ENCODE measurements around the gene ABLIM1.

The ABLIM1 gene

GRCh38 chr10:114471906-114472876 lies 185.9 kb downstream of the ABLIM1 start:
- no peak for DNase-seq
- intact Hi-C loops (cut with DNase I): no loop called here

- peak; percentile 51 to 88 (median 71) for DNase-seq
- intact Hi-C loops (cut with DNase I): no loop called here
These were observed 186.8 kb downstream of the ABLIM1 start for GRCh38 chr10:114470956-114471905.

- intact Hi-C loops (cut with DNase I): no loop called here
- DNase-seq: no peak
These were observed 187.7 kb downstream of the ABLIM1 start for GRCh38 chr10:114470361-114470760.

- DNase-seq: peak in 31 of 42 donors; percentile 3 to 60 (median 30)
- intact Hi-C loops (cut with DNase I): no loop called here
These were observed 199.1 kb downstream of the ABLIM1 start for GRCh38 chr10:114458955-114459354.

- intact Hi-C loops (cut with DNase I): no loop called here
These were observed 199.7 kb downstream of the ABLIM1 start for GRCh38 chr10:114458216-114458920.

GRCh38 chr10:114453576-114453975 lies 204.5 kb downstream of the ABLIM1 start:
- intact Hi-C loops (cut with DNase I): no loop called here
- no peak for DNase-seq

More at GRCh38 chr10:114458216-114458920, 199.7 kb downstream of the ABLIM1 start:
- peak in 1 of 42 donors; percentile 40 for DNase-seq

DNA sequence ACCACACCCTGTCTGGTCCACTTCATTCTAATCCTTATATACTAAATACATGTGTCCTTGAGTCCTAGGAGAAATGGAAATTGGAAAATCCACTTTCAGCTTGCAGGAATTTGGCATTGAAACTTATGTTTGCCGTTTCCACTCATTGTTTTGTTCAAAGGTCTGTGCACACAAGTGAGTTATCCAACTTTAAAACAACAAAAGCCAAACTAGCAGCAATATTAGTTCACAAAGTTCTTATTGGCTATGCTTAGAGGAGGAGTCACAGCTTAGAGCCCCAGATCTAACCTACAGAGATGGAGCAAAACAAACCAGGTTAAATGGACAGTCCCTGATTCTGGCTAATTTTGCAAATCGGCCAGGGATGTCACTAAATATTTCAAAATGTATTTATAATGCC lies 209.2 kb downstream of the ABLIM1 start:
- intact Hi-C loops (cut with DNase I): no loop called here
- DNase-seq: no peak

DNA sequence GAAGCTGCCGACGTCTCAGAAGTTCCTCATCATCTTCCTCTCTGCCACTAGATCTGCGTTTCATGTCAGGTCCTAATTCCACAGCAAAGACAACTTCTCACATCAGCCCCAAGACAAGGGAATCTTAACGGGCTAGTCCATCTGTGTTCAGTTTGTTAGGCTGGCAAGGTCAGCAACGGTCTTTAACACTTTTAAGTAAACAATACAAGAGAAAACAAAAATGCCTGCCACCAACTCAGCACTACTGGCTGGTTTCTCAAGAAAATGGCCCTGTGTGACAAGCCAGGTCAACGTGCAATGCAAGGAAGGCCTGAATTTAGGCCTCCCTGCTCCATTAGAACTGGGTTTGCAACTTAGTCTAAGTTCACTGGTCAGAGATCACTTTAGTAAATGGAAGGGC lies 212.7 kb downstream of the ABLIM1 start:
- intact Hi-C loops (cut with DNase I): no loop called here
- no peak for DNase-seq

- intact Hi-C loops (cut with DNase I): no loop called here
These were observed 213.3 kb downstream of the ABLIM1 start for GRCh38 chr10:114444819-114445218.

DNA sequence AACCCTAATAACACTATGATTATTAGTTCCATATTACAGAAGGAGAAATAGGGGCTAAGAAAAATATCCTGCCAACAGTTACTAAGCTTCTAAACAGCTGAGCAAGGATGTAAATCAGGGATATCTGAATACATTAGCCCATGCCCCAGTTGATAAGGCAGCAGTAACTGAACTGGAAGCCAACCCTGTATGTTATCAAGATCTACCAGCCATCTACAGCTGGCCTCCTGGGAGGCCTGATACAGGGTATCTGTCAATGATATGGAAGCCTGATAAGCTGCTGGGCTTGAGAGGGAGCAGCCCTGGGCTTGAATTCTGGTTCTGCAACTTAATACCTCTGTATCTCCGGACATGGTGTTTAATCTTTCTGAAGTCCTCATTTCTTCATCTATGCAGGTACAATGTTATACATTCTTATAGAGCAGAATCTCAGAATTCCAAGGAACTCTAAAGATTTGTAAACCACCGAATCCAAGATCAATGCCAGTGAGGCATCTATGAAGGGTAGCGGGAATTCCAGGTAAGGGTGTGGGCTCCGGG lies 215.9 kb downstream of the ABLIM1 start:
- no peak for DNase-seq
- intact Hi-C loops (cut with DNase I): no loop called here

More at GRCh38 chr10:114444819-114445218, 213.3 kb downstream of the ABLIM1 start:
- DNase-seq: no peak

DNA sequence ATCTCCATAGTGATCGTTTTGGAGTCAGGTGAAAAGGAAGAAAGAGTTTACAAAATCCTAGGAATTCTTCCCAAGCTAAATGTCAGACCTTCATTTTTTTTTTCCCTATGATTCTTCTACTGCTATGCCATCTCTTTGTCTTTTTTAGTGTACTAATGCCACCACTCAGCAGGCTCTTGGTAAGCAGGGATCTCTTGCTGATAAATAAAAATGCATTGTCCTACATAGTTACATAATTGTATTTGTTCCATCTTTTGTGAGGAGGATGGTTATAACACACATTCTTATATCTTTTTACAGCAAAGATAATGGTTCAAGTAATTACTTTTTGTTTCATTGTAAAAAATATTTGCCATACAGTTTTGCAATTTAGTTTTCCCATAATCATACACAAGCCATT lies 217.0 kb downstream of the ABLIM1 start:
- no peak for DNase-seq
- intact Hi-C loops (cut with DNase I): no loop called here

- no peak for DNase-seq
- intact Hi-C loops (cut with DNase I): no loop called here
These were observed 220.4 kb downstream of the ABLIM1 start for GRCh38 chr10:114437473-114438292.

DNA sequence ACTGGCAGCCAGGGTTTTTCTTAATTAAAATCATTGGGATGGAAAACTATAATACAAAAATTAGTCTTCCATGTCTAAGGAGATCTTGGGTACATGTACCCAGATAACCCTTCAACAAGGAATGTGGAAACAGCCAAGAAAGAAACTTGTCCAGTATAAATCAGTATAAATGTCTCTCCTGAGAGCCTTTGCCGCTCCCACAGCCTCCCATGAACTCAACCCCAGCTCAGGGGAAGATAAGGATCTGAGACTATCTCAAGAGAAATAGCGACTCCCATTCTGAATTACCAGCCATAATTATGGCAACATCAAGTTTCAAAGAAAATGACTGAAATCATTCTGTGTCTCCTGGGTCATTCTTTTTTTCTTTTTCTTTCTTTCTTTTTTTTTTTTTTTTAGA lies 221.1 kb downstream of the ABLIM1 start:
- DNase-seq: no peak
- intact Hi-C loops (cut with DNase I): no loop called here

DNA sequence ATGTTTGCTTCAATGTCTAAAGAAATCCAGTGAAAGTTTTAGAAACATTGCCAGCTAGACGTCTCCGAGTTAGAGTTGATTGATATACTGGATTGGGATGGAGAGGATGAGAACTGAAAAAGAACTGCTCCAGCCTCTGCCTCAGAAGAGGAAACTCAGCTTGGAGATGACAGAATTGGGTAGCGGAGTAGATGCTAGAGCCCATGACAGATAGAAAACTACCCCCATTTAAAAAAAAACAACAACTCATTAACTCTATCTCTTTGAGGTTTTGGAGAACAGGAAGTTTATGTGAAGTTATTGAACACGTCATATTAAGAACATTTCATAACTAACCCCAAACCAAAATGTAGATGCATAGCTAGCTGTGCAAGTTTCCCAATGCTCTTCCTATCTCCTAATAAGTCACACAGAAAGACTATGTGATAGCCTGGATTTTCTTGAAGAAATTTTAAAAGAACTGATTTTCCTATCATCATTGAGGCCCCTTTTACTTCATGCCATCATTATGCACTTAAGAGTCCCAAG lies 225.4 kb downstream of the ABLIM1 start:
- intact Hi-C loops (cut with DNase I): no loop called here
- no peak for DNase-seq

DNA sequence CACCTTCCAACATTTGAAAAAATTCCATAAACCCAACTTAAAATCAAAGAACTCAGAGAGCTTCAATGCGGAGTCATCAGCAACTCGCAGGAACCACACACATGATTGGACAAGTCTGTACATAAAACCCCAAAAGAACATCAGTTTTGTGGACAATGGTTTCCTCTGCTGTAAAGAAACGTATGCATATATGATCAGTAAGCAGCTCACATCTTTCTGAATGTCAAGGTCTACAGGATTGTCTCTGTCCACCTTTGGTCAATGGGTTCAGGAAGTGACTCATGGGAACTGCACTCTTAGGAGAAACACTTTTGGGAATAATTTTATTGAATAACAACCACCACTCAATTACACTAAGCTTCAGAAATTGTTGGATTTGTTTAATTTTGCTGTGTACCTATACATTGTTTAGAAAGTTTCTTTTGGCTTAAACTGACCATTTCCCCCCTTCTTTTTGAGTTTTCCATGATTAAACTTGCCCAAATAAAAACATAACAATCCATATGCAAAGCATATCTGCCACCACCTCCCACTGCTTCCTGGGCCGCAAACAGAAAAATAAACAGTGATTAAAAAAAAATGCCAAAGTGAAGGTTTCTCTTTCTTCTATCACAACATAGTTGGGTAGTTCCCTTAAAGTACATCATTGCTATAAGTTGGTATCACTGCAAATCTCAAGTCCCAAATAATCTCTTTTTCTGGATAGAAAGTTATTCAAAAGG lies 226.5 kb downstream of the ABLIM1 start:
- intact Hi-C loops (cut with DNase I): no loop called here
- no peak for DNase-seq

DNA sequence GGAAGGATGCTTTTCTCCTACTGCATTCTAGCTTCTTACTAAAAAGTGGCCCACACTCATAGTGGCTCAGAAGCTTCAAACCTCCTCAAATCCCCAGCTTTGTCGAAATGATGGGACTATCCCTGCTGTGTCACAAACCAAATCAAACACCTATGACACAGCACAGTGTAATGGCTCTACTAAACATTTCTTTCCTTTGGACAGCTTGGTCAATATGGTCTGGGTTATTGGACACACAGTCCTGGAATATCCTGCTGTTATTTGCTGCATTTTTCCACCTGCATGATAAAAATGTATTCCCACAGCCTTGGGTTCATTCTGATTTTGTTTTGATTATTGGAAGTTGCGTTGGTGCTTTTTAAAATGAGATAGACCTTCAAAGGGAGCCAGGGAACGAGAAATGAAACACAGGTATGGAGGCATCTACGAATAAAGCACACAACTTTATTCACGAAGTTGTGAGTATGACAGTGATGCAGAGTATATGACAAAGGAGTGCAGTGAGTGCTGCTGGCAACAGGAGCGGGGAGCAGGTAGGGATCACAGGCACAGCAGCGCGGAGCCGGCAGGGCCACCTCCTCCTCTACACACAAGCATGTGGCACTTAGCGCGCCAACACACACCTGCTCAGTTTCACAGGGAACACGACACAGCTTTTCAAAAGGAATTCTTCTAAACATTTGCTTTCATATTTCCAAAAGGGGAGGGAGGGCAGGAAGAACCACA lies 227.2 kb downstream of the ABLIM1 start:
- no peak for DNase-seq
- intact Hi-C loops (cut with DNase I): no loop called here
